ACC112 (cell line): ENCODE results near the gene PLEKHB2.
"Not testable (repeated sequence)": the region's sequence is repeated elsewhere in the genome, so short reads cannot be mapped to it uniquely, and the experiment has no call there.

Experiments used
- H2AFZ ChIP-seq: fragments of 200-600 bp; sonication (generic); one replicate; pipeline ENCODE4 v1.6.0; 2017; ENCODE audit warnings: antibody characterized with exemption, low read length; ENCODE audit not compliant: unreplicated experiment
- H3K27ac ChIP-seq: fragments of 200-600 bp; sonication (generic); 2 replicates; pipeline ENCODE4 v1.5.1; 2014; ENCODE audit warnings: low read depth, mild to moderate bottlenecking, antibody characterized with exemption, low read length, moderate library complexity
- H3K27me3 ChIP-seq: fragments of 200-600 bp; sonication (generic); 2 replicates; pipeline ENCODE4 v1.6.1; 2014; ENCODE audit warnings: mild to moderate bottlenecking, antibody characterized with exemption, low read length, moderate library complexity, mixed read lengths; ENCODE audit not compliant: insufficient read depth
- H3K36me3 ChIP-seq: fragments of 200-600 bp; sonication (generic); 2 replicates; pipeline ENCODE4 v1.6.1; 2016; ENCODE audit warnings: mild to moderate bottlenecking, antibody characterized with exemption, low read length, moderate library complexity, mixed read lengths; ENCODE audit not compliant: insufficient read depth
- H3K4me1 ChIP-seq: fragments of 200-600 bp; sonication (generic); one replicate; pipeline ENCODE4 v1.6.1; 2016; ENCODE audit warnings: low read length, mixed read lengths; ENCODE audit not compliant: insufficient read depth, unreplicated experiment, control insufficient read depth
- H3K4me3 ChIP-seq: fragments of 200-600 bp; sonication (generic); 2 replicates; pipeline ENCODE4 v1.5.1; 2014; ENCODE audit warnings: mild to moderate bottlenecking, low read depth, low read length
- H3K79me2 ChIP-seq: fragments of 200-600 bp; sonication (generic); one replicate; pipeline ENCODE4 v1.6.0; 2016; ENCODE audit warnings: low read length; ENCODE audit not compliant: control insufficient read depth, unreplicated experiment, insufficient read depth

The PLEKHB2 gene

DNA sequence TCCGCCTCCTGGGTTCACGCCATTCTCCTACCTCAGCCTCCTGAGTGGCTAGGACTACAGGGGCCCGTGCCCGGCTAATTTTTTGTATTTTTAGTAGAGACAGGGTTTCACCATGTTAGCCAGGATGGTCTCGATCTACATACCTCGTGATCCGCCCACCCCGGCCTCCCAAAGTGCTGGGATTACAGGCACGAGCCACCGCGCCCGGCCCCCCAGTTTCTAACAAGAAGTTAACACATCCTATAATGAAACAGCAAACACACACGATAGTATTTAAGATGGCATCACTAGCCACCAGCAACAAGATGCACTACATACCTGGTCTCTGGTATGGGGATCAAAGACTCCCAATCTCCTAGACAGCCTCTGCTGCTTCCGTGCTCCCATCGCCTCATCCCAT is 29.6 kb upstream of the PLEKHB2 start:
- Histone ChIP-seq H3K79me2 (peaks cover 76% of the 10 kb centered on the region), H3K36me3 (peaks cover 16% of the 10 kb centered on the region; the same call in 1 of the 2 replicates)
- not testable (repeated sequence) for H2AFZ ChIP-seq, H3K27ac ChIP-seq, H3K27me3 ChIP-seq, H3K4me1 ChIP-seq, H3K4me3 ChIP-seq

DNA sequence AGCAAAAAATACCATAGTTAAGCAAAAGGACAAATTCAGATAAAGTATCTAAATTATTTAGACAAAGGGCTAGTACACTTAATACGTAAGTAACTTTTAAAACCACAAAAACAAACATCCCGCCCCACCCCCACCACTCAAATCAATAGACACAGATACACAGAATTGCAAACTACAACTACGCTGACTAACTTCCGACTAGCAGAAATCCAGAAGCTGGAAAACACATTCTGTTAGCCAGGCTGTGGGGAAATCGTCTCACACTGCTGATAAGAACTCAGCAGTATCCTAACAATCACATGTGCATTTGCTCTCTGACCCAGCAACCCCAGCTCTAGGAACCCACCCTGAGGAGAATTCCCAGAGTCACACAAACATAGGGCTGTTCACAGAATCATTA is 28.4 kb upstream of the PLEKHB2 start:
- Histone ChIP-seq H3K79me2 (peaks cover 79% of the 10 kb centered on the region), H3K36me3 (peaks cover 22% of the 10 kb centered on the region), H3K27me3 (no peaks in the 10 kb centered on the region), H2AFZ (no peak overlapping the region), H3K27ac (no peak overlapping the region), H3K4me3 (no peak overlapping the region), H3K4me1 (no peaks in the 10 kb centered on the region)

DNA sequence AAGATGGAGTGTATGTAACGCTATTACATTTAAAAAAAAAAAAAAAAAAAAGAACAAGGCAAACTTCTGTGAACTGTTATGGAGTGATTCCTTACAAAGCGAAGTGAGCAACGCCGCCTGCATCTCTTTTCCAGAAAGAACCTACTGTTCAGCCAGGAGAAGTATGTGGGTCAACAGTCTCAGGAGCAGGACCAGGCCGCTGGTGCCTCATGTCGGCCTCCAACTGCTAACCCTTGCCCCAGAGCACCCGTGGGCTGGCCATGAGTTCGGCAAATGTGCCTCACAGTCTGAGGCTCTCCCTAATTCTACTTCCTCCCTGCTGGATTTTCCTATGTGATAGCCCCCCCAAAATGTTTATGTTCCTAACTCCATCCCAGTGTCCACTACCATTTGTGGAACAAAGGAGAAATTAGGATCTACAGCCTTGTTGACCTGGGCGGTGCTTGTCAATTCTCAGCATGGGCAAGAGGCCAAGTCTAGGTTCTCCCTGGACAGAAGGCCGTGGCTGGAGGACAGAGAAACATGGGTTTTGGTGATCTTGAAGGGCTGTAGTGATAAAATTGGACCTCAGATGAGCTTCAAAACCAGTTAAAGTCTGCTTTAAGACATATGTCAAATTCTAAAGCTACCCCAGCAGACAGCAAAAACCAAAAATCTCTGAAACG is 27.8 kb upstream of the PLEKHB2 start:
- H2AFZ ChIP-seq: no peak overlapping the region
- H3K36me3 ChIP-seq: peaks cover 25% of the 10 kb centered on the region
- H3K4me1 ChIP-seq: no peaks in the 10 kb centered on the region
- H3K4me3 ChIP-seq: no peak overlapping the region
- H3K79me2 ChIP-seq: peaks cover 83% of the 10 kb centered on the region
- H3K27me3 ChIP-seq: no peaks in the 10 kb centered on the region
- no peak overlapping the region for H3K27ac ChIP-seq

DNA sequence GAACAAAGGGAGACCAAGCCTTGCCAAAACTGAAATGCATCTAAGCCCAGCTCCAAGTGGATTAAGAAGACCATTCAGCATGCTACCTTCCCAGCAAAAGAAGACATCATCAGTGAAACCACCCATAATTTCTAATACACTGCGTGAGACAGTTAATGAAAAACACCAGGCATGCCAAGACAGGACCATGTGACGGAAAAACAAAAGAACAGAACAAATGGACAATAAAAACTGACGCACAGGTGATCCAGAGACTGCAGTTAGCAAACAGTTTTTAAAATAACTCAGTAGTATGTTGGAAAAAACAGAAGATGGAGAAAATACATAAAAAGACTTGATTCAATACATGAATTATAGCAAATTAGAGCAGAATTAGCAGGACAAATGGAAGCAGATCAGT is 27.2 kb upstream of the PLEKHB2 start:
- H3K27me3 ChIP-seq: no peaks in the 10 kb centered on the region
- no peaks in the 10 kb centered on the region for H3K4me1 ChIP-seq
- no peak overlapping the region for H2AFZ ChIP-seq
- H3K79me2 ChIP-seq: peaks cover 84% of the 10 kb centered on the region
- H3K36me3 ChIP-seq: peaks cover 28% of the 10 kb centered on the region
- no peak overlapping the region for H3K4me3 ChIP-seq
- no peak overlapping the region for H3K27ac ChIP-seq

DNA sequence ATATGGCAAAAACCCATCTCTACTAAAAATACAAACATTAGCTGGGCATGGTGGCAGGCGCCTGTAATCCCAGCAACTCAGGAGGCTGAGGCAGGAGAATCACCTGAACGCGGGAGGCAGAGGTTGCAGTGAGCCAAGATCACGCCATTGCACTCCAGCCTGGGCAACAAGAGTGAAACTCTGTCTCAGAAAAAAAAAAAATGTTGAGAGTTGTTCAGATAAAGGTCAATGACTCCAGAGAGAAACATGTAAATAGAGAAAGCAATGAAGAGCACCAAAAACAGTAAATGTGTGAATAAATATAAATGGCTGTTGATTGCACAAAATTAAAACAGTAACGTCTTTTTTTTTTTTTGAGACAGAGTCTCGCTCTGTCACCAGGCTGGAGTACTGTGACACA is 25.2 kb upstream of the PLEKHB2 start:
- Histone ChIP-seq H3K79me2 (peaks cover 86% of the 10 kb centered on the region), H3K36me3 (peaks cover 33% of the 10 kb centered on the region)
- H3K4me1 ChIP-seq, H3K4me3 ChIP-seq, H2AFZ ChIP-seq, H3K27me3 ChIP-seq, H3K27ac ChIP-seq: not testable (repeated sequence)

DNA sequence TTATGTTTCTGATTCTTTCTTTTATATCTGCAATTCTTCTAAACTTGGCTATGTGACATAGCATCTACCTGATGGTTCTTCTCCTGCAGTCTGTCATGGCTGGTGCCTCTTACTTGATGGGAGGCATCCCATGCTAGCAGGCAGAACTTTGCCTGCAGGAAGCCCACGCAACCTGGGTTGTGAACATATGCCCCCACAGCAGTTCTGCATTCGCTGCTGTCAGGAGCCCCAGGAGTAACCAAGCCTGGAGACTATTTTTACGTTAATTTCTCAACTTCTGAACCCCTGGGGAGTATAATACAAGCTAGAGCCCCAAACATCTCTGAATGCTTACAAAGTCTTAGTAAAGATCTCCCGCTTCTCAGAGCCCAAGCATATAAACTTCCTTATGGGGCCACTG is 23.9 kb upstream of the PLEKHB2 start:
- no peak overlapping the region for H2AFZ ChIP-seq
- H3K4me1 ChIP-seq: no peaks in the 10 kb centered on the region
- H3K27ac ChIP-seq: no peak overlapping the region
- H3K79me2 ChIP-seq: peaks cover 88% of the 10 kb centered on the region
- H3K36me3 ChIP-seq: peaks cover 45% of the 10 kb centered on the region
- H3K4me3 ChIP-seq: no peak overlapping the region
- H3K27me3 ChIP-seq: no peaks in the 10 kb centered on the region

DNA sequence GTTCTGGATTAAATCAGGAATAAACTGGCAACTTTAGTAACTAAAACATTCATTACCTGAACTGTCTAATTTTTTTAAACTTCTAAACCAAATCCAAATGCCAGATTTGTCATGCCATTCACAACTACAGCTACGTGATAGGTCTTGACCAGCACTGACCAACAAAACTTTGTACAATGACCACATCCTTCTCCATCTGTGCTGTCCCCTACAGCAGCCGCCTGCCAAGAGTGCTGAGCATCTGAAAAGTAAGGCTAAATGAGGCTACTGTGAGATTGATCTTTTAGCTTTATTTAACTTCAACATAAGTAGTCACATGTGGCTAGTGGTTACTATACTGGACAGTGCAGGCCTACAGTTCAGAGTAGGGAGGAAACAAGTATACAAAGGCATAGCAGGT is 19.5 kb upstream of the PLEKHB2 start:
- peaks cover 48% of the 10 kb centered on the region for H3K36me3 ChIP-seq
- H3K4me1 ChIP-seq: no peaks in the 10 kb centered on the region
- H2AFZ ChIP-seq: no peak overlapping the region
- H3K27me3 ChIP-seq: no peaks in the 10 kb centered on the region
- peaks cover 93% of the 10 kb centered on the region for H3K79me2 ChIP-seq
- H3K27ac ChIP-seq: no peak overlapping the region
- H3K4me3 ChIP-seq: no peak overlapping the region

DNA sequence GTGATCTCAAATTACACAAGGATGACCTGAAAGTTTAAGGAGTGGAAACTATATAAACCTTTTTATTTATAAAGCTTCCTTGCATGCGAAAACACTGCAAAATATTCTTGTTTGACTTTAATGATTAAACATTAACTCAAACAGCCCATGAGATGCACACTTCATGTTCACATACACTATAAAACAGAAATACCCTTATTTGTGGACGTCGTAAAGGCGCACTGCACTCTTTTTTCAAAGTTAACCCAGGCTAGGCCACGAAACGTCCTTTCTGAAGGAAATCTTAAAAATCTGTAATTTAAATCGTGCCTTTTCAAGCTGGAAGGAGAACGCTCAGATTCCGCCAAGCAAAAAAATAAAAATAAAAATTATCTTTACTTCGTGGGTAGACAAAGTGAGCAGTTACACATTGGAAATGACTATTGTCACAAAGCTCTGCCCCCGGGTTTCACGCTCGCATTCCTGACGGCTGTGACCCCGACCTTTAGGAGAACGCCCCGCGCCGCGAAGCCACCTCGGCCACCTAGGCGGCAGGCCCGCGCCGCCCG is 12.6 kb upstream of the PLEKHB2 start:
- no peaks in the 10 kb centered on the region for H3K27me3 ChIP-seq
- H3K4me1 ChIP-seq: peaks cover 8% of the 10 kb centered on the region
- peak overlapping the region; percentile 84 for H3K27ac ChIP-seq
- H3K36me3 ChIP-seq: peaks cover 9% of the 10 kb centered on the region
- H3K79me2 ChIP-seq: peaks cover 54% of the 10 kb centered on the region
- H3K4me3 ChIP-seq: peak overlapping the region; percentile 97
- H2AFZ ChIP-seq: peak overlapping the region; percentile 41

DNA sequence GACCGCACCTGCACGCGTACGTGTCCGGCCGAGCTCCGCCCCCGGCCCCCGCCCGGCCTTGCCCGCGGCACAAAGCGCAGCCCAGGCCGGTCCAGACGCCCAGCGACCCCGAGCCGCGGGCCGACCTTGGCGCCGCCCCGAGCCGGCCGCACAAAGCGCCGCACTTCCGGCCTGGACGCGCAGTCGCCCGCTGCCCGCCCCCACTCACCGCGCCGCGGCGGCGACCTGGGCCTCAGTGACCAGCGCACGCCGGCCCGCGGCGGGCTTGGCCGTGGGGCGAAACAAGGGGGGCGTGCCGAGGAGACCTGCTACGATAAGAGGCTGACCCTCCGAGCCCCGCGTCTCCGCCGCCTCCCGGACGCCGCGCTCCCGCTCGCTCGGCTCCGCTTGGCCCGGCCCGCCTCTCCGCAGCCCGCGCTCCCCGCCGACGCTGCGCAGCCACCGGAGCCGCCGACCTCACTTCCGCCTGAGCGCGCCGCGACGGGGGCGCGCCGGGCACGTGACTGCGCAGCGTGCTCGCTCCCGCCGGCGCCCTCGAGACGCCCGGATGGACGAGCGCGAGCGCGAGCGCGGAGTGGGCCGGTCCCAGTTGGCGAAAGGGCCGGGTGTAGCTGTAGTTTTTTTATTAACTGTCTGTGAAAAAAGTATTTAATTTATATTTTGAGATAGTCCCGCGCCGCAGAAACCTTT is 12.0 kb upstream of the PLEKHB2 start, which contains the start of gene FAM168B:
FAM168B (minus strand) TSS at position 455 of the 690 bp plus-strand sequence. CDS start 10,814 bp downstream, outside the sequence.
- Histone ChIP-seq H2AFZ (peak within 1 kb of the TSS; percentile 83), H3K79me2 (peaks cover 48% of the 10 kb centered on the region), H3K4me3 (peak within 1 kb of the TSS; percentile 97)

DNA sequence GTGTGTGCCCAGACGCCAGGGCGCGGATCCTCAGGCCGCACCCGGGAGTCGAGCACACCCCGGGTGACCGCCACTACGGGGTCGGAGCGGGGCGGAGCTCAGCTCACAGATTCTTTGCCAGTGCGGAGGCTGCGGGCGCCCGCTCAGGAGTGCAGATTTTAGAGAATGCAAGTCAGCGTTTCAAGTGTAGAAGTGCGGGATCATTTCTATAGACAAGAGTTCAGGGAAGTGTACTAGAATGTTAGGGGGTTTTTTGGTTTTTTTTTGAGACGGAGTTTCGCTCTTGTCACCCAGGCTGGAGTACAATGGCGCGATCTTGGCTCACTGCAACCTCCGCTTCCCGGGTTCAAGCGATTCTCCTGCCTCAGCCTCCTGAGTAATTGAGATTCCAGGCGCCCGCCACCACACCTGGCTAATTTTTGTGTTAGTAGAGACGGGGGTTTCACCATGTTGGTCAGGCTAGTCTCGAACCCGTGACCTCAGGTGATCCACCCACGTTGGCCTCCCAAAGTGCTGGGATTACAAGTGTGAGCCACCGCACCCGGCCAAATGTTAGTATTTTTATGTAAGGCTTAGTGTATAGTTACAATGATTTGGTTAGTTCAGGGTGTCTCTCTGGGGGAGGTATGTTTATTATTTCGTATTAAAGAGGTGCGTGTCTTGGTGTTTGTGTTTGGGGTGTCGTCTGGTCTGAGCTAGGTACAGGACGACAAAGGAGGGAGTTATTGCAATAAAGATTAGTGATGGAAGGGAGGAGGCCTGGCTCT is 11.3 kb upstream of the PLEKHB2 start:
- Histone ChIP-seq H3K27me3 (no peaks in the 10 kb centered on the region), H2AFZ (peak overlapping the region; percentile 83), H3K27ac (peak overlapping the region; percentile 84), H3K79me2 (peaks cover 40% of the 10 kb centered on the region), H3K36me3 (no peaks in the 10 kb centered on the region), H3K4me1 (peaks cover 8% of the 10 kb centered on the region), H3K4me3 (peak overlapping the region; percentile 97)

More for the DNA sequence above, 12.0 kb upstream of the PLEKHB2 start, which contains the start of gene FAM168B:
- Histone ChIP-seq H3K4me1 (peaks cover 8% of the 10 kb centered on the region), H3K27ac (peak within 1 kb of the TSS; percentile 84), H3K27me3 (no peaks in the 10 kb centered on the region), H3K36me3 (peaks cover 3% of the 10 kb centered on the region; the same call in 1 of the 2 replicates)
